NCI-H460 (cell line): ENCODE results near the gene HRCT1. TPM values are rescaled to one million over a fixed set of nuclear protein-coding genes. Genes with fewer than 3 reads are reported as not detected.

Experiments
- DNase-seq: peaks from one replicate; pipeline ENCODE4 v3.0.0-alpha.2; 2016; ENCODE audit warnings: low read depth; ENCODE audit errors: extremely low read depth
- total RNA-seq: library from RNA; depleted of rRNA; stranded (reverse); fragments of >200 nt; shearing (Covaris generic); gene quantifications from 2 replicates; pipeline ENCODE4 v1.2.3, GENCODE V29; 2014; rRNA removed

The HRCT1 gene
- total RNA-seq, 1 experiment from 2014 or later, result 3.2 TPM

GRCh38 chr9:35939679-35940250 is 33.8 kb downstream of the HRCT1 start:
- DNase-seq, result no peak

GRCh38 chr9:35940458-35941407 is 34.7 kb downstream of the HRCT1 start:
- DNase-seq, result no peak

- DNase-seq, result no peak
Measured at GRCh38 chr9:35942286-35942685, 36.3 kb downstream of the HRCT1 start.

DNA sequence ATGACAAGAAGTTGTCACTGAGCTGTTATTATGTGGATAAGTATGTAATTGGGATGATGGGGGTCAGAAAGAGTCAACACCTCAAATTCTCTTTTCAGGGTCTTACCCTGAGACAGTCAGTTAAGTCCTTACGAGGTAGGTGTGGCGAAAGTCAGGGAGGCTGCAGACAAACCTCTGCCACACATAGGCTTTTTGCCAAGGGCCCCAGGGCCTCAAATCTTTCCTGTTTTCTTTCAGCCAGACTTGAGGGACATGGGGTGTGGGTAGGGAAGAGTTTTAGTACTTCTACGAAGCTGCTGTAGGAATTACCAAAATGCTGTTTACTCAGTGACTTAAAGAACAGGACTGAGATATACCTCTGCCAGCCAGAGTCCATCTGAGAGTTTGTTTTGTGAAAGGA is 38.2 kb downstream of the HRCT1 start:
- no peak for DNase-seq

GRCh38 chr9:35944841-35945240 is 38.8 kb downstream of the HRCT1 start:
- DNase-seq, result no peak

DNA sequence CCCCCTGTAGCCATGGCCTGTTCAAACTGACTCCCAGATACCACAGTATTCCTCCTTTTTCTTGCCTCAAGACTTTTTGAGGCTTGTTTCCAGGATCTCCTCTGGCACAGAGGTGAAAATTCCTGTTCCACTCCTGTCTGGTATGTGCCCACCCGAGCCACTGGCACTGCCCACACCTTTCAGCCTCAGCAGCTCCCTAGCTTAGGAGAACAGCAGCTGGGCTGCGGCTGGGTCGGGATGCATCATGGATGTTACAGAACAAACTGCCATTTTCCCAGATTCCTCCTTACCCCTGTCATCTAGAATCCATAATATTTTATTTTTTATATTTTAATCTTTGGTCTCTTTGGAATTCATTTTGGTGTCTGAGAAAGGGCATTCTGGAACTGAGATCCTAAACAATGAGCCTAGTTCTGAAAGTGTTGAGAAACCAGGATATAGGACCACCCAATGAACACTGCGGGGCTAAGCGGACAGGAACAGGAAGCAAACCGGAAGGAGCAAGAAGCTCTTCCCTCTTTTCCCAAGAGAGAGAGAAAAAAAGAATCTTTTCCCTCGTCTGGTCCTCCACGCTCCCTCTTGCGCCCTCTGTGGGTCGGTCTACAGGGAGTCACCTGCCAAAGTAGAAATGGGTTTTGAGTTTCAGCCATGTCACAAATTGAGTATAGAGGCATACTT is 39.5 kb downstream of the HRCT1 start:
- peak; percentile 87 for DNase-seq

DNA sequence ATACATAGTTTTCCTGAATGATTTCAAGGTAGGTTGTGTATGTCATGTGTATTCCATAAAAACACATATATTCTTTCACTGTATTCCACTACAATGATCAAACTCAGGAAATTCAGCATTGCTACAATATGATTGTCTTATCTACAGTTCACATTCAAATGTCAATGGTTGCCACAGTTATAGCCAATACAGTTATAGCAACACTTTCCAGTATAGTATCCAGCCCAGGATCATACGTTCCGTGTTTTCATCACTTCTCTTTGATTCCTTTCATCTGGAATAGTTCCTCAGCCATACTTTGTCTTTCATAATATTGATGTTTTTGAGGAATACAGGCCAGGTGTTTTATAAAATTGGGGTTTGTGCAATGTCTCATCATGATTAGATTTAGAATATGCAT is 42.4 kb downstream of the HRCT1 start:
- DNase-seq, result no peak

DNA sequence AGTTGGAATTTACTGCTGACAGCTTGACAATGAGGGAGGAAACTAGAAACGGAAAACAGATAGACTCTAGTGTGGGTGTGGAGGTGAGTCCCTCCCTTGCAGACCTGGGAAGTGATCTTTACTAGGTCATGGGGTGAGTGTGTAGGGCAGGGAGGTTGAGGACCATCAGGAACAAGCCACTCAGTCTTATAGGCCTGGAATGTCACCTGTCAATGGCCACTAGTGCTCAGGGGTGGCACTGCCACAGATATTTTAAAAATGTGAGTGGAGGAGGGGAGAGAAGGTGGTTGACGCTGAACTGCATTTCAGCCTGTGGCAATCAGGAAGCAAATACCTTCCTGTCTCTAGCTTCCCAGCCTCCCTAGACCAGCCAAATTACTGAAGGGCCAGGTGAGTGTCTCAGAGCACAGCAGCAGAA is 42.9 kb downstream of the HRCT1 start:
- DNase-seq, result no peak

DNA sequence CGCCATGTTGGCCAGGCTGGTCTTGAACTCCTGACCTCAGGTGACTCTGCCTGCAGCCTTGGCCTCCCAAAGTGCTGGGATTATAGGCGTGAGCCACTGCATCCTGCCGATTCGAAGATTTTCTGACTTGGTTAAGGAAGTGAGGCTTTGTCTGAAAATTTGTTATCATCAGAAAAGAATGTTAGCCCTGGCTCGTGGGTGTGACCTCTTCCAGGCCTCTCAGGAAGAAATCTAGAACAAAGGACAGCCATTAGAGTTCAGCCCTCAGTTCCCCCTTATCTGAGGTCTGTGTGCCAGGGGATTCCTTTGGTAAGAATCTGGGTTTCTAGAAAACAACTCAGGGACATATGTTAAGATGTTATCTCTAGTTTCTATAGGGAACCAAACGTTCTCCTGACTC is 45.7 kb downstream of the HRCT1 start:
- DNase-seq, result no peak

DNA sequence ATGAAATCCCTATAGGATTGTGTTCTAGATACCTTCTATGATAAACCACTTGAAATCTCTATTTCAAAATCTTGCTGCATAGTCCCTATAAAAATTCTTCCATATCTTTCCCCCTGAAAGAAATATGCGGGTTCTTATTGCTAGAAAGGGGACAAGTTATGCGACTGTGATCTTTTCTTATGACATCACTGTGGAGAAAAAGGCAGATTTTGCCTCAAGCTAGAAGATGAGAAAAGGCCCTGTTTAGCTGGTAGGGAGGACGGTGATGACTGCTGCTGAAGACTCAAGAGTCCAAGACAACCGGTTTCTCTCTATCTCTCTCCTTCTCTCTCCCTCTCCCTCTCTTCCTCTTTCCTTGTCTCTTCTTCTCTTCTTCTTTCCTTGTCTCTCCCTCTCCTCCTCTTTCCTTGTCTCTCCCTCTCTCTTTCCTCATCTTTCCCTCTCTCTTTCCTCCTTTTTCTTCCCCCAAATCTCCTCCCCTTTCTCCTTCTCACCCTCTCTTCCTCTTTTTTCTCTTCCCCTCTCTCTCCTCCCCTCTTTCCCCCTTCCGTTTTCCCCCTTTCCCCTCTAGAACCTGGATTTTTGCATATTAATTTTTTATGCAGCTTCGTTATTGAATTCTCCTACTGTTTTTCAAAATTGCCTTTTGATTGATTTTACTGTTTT is 46.7 kb downstream of the HRCT1 start:
- no peak for DNase-seq

GRCh38 chr9:35954942-35955546 is 49.0 kb downstream of the HRCT1 start:
- peak; percentile 57 for DNase-seq

- DNase-seq, result no peak
Measured at GRCh38 chr9:35956651-35957050, 50.6 kb downstream of the HRCT1 start.

Other genes starting within 250 kb of the HRCT1 start
- gene RMRP, start 248.2 kb upstream of the HRCT1 start, total RNA-seq, result 9,964 and 10,171 TPM in 2 replicates
- gene CCDC107, start 247.9 kb upstream of the HRCT1 start, total RNA-seq, result 6.3 and 8.4 TPM in 2 replicates
- 5.0 and 7.5 TPM in 2 replicates for gene ARHGEF39, start 241.0 kb upstream of the HRCT1 start, total RNA-seq
- 10.1 and 13.7 TPM in 2 replicates for gene CA9, start 232.3 kb upstream of the HRCT1 start, total RNA-seq
- gene TPM2, start 216.3 kb upstream of the HRCT1 start, total RNA-seq, result 36.3 and 40.7 TPM in 2 replicates
- 44.8 TPM in 2 replicates for gene TLN1, start 174.0 kb upstream of the HRCT1 start, total RNA-seq
- 22.4 and 24.5 TPM in 2 replicates for gene CREB3, start 173.5 kb upstream of the HRCT1 start, total RNA-seq
- 19.8 and 24.0 TPM in 2 replicates for gene GBA2, start 157.0 kb upstream of the HRCT1 start, total RNA-seq
- 13.0 and 15.0 TPM in 2 replicates for gene RGP1, start 156.9 kb upstream of the HRCT1 start, total RNA-seq
- gene MSMP, start 151.9 kb upstream of the HRCT1 start, total RNA-seq, result 1.1 TPM in 1 of 2 replicates, not detected in the other
- gene NPR2, start 114.6 kb upstream of the HRCT1 start, total RNA-seq, result 1.7 and 7.0 TPM in 2 replicates
- gene SPAG8, start 93.9 kb upstream of the HRCT1 start, total RNA-seq, result 0.14 and 0.47 TPM in 2 replicates
- 18.2 and 22.8 TPM in 2 replicates for gene HINT2, start 91.2 kb upstream of the HRCT1 start, total RNA-seq
- not detected in 2 replicates for gene FAM221B, start 77.5 kb upstream of the HRCT1 start, total RNA-seq
- 1.2 and 1.4 TPM in 2 replicates for gene TMEM8B, start 77.0 kb upstream of the HRCT1 start, total RNA-seq
- not detected in 2 replicates for gene OR13J1, start 35.8 kb upstream of the HRCT1 start, total RNA-seq
- gene SPAAR, start 3.3 kb downstream of the HRCT1 start, total RNA-seq, result 0.46 TPM in 1 of 2 replicates, not detected in the other
- not detected in 2 replicates for gene OR2S2, start 52.0 kb downstream of the HRCT1 start, total RNA-seq
- gene RECK, start 130.7 kb downstream of the HRCT1 start, total RNA-seq, result 3.6 and 6.0 TPM in 2 replicates
- 0.35 and 0.92 TPM in 2 replicates for gene GLIPR2, start 230.5 kb downstream of the HRCT1 start, total RNA-seq